ENCODE measurements around the gene GFRA4.

The GFRA4 gene

GRCh38 chr20:3670945-3671344, 7.7 kb upstream of the GFRA4 start:
- TF ChIP-seq EGR1 (IDR thresholded peaks at IDR 0.05) = no peak
- no peak for TF ChIP-seq EP300 (IDR thresholded peaks at IDR 0.05; ENCODE audit: borderline replicate concordance)
- TF ChIP-seq NFIC (IDR thresholded peaks at IDR 0.05) = no peak
- no peak for TF ChIP-seq ZBTB7A (IDR thresholded peaks at IDR 0.05; ENCODE audit: low read depth)
- TF ChIP-seq RAD21 (IDR thresholded peaks at IDR 0.05; ENCODE audit: low read depth) = no peak
- TF ChIP-seq CEBPB (IDR thresholded peaks at IDR 0.05) = no peak
- TF ChIP-seq TCF12 (IDR thresholded peaks at IDR 0.05; ENCODE audit: low read depth) = no peak
- TF ChIP-seq TEAD4 (IDR thresholded peaks at IDR 0.05) = no peak
- TF ChIP-seq MAX (IDR thresholded peaks at IDR 0.05) = no peak
- TF ChIP-seq REST (IDR thresholded peaks at IDR 0.05; ENCODE audit: low read depth) = no peak
- TF ChIP-seq TAF1 (IDR thresholded peaks at IDR 0.05; ENCODE audit: low read depth) = no peak
- no peak for TF ChIP-seq CREB1 (IDR thresholded peaks at IDR 0.05; ENCODE audit: low read depth)
- TF ChIP-seq FOXM1 (IDR thresholded peaks at IDR 0.05; ENCODE audit: borderline replicate concordance, low read depth) = no peak
- no peak for TF ChIP-seq YY1 (IDR thresholded peaks at IDR 0.05; ENCODE audit: low read depth)
- TF ChIP-seq USF1 (IDR thresholded peaks at IDR 0.05) = no peak

- no peak for TF ChIP-seq MAX (IDR thresholded peaks at IDR 0.05)
- TF ChIP-seq NFIC (IDR thresholded peaks at IDR 0.05) = 0 out of 2 replicates have a peak, but pooled peaks have one; percentile 19
- TF ChIP-seq RAD21 (IDR thresholded peaks at IDR 0.05; ENCODE audit: low read depth) = peak; percentile 26; the same call in 1 of the 2 replicates
Measured at GRCh38 chr20:3670511-3670910, 7.3 kb upstream of the GFRA4 start.

GRCh38 chr20:3669710-3670367, 6.6 kb upstream of the GFRA4 start:
- TF ChIP-seq YY1 (IDR thresholded peaks at IDR 0.05; ENCODE audit: low read depth) (no peak), CEBPB (IDR thresholded peaks at IDR 0.05) (no peak), ZBTB7A (IDR thresholded peaks at IDR 0.05; ENCODE audit: low read depth) (no peak), NFIC (IDR thresholded peaks at IDR 0.05) (no peak), USF1 (IDR thresholded peaks at IDR 0.05) (no peak), TAF1 (IDR thresholded peaks at IDR 0.05; ENCODE audit: low read depth) (no peak), EP300 (IDR thresholded peaks at IDR 0.05; ENCODE audit: borderline replicate concordance) (no peak), REST (IDR thresholded peaks at IDR 0.05; ENCODE audit: low read depth) (no peak), MAX (IDR thresholded peaks at IDR 0.05) (no peak), FOXM1 (IDR thresholded peaks at IDR 0.05; ENCODE audit: borderline replicate concordance, low read depth) (no peak), TCF12 (IDR thresholded peaks at IDR 0.05; ENCODE audit: low read depth) (no peak)

- TF ChIP-seq TAF1 (IDR thresholded peaks at IDR 0.05; ENCODE audit: low read depth) = no peak
- no peak for TF ChIP-seq MAX (IDR thresholded peaks at IDR 0.05)
- TF ChIP-seq EGR1 (IDR thresholded peaks at IDR 0.05) = no peak
- no peak for TF ChIP-seq NFIC (IDR thresholded peaks at IDR 0.05)
- TF ChIP-seq TEAD4 (IDR thresholded peaks at IDR 0.05) = no peak
Measured at GRCh38 chr20:3667434-3668037, 4.3 kb upstream of the GFRA4 start.

- TF ChIP-seq REST (IDR thresholded peaks at IDR 0.05; ENCODE audit: low read depth) (no peak), MAX (IDR thresholded peaks at IDR 0.05) (no peak), TAF1 (IDR thresholded peaks at IDR 0.05; ENCODE audit: low read depth) (no peak), RAD21 (IDR thresholded peaks at IDR 0.05; ENCODE audit: low read depth) (no peak), EP300 (IDR thresholded peaks at IDR 0.05; ENCODE audit: borderline replicate concordance) (no peak)
Measured at GRCh38 chr20:3663858-3664257, 659 bp upstream of the GFRA4 start.
